ENCODE data around the gene SURF1.

The SURF1 gene

DNA sequence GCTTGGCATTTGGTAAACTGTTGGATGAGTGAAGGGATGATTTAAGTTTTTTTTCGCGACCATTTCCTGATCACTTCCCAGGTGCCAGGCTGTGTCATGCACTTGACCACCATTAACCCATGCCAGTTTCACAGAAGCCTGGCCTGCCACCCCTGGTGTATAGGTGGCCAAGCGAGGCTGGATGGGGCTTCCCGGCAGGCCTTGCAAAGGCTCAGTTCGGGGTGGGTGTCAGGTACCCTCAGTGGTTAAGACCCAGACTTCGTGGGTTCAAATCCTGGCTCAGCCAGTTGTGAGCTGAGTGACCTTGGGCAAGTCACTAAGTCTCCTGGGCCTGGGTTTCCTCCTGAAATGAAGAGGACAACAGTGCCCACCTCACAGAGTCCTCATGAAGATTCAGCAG, 10.7 kb downstream of the SURF1 start:
- Histone ChIP-seq H3K9ac (ENCODE audit: low read length) (peak overlapping the region; percentile 100), H3K4ac (ENCODE audit: low read depth in 1 of 2, low read length in 2 of 2) (no peak overlapping the region), H4K8ac (ENCODE audit: low read length) (no peak overlapping the region), H2BK15ac (ENCODE audit: low read depth, poor library complexity, severe bottlenecking) (no peak overlapping the region), H3K4me1 (ENCODE audit: control insufficient read depth, insufficient read depth, low read depth, low read length) (peaks cover 25% of the 10 kb centered on the region), H3K9me3 (ENCODE audit: control insufficient read depth, low read length) (no peaks in the 10 kb centered on the region), H2BK12ac (ENCODE audit: low read length in 2 of 2) (no peak overlapping the region), H2AFZ (ENCODE audit: low read depth, low read length) (no peak overlapping the region), H3K36me3 (ENCODE audit: control insufficient read depth in 1 of 2, insufficient read depth in 2 of 2, low read depth in 1 of 2, low read length in 2 of 2) (peaks cover 74% of the 10 kb centered on the region in 2 experiments), H2BK5ac (ENCODE audit: low read depth, low read length, poor library complexity, severe bottlenecking) (no peak overlapping the region), H3K18ac (ENCODE audit: low read depth in 1 of 2, low read length in 2 of 2) (no peak overlapping the region), H3K79me1 (replicated peaks; ENCODE audit: low read length, poor library complexity, severe bottlenecking) (peaks cover 41% of the 10 kb centered on the region), H3K27me3 (ENCODE audit: control insufficient read depth in 1 of 2, insufficient read depth in 1 of 2, low read length in 2 of 2) (no peaks in the 10 kb centered on the region), H3K4me2 (ENCODE audit: low read length, poor library complexity, severe bottlenecking) (no peak overlapping the region), H3K4me3 (ENCODE audit: insufficient read depth in 1 of 2, low read depth in 1 of 2, low read length in 2 of 2) (no peak overlapping the region), H4K91ac (ENCODE audit: low read length) (no peak overlapping the region), H2AK5ac (ENCODE audit: low read length, severe bottlenecking) (no peak overlapping the region), H3K23ac (ENCODE audit: low read length in 2 of 2) (no peak overlapping the region), H3K27ac (ENCODE audit: low read length, poor library complexity, severe bottlenecking) (no peak overlapping the region), H3K14ac (ENCODE audit: low read length in 2 of 2) (no peak overlapping the region), H2BK120ac (ENCODE audit: low read depth, low read length) (no peak overlapping the region)
- DNase-seq = no peak
- WGBS = 97% methylated on average over 6 of the region's 6 CpGs

DNA sequence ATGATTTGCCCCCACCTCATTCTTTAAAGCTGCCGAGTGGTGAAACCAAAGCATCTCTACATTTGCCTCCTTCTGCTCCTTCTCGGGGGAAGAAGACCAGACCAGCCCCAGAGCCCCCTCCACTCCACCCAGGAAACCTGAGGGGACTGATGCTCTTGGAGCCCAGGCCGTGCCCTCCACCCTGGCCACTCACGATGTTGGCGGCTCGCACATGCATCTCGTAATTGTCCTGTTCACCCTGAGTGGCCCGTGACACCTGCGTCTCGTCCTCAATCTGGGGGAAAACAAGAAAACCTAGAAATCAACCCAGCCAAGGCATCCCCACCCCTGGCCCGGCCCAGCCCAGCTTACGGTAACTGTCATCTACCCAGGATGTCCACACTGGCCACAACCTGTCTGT, 11.3 kb downstream of the SURF1 start:
- Histone ChIP-seq H3K4me3 (ENCODE audit: insufficient read depth in 1 of 2, low read depth in 1 of 2, low read length in 2 of 2) (no peak overlapping the region), H4K91ac (ENCODE audit: low read length) (no peak overlapping the region), H3K4ac (ENCODE audit: low read depth in 1 of 2, low read length in 2 of 2) (no peak overlapping the region), H2AFZ (ENCODE audit: low read depth, low read length) (no peak overlapping the region), H3K9me3 (ENCODE audit: control insufficient read depth, low read length) (no peaks in the 10 kb centered on the region), H2BK12ac (ENCODE audit: low read length in 2 of 2) (no peak overlapping the region), H2AK5ac (ENCODE audit: low read length, severe bottlenecking) (no peak overlapping the region), H3K23ac (ENCODE audit: low read length in 2 of 2) (no peak overlapping the region), H3K9ac (ENCODE audit: low read length) (no peak overlapping the region), H3K36me3 (ENCODE audit: control insufficient read depth in 1 of 2, insufficient read depth in 2 of 2, low read depth in 1 of 2, low read length in 2 of 2) (peaks cover 74% of the 10 kb centered on the region in 2 experiments), H2BK5ac (ENCODE audit: low read depth, low read length, poor library complexity, severe bottlenecking) (no peak overlapping the region), H2BK120ac (ENCODE audit: low read depth, low read length) (no peak overlapping the region), H3K27ac (ENCODE audit: low read length, poor library complexity, severe bottlenecking) (no peak overlapping the region), H3K27me3 (ENCODE audit: control insufficient read depth in 1 of 2, insufficient read depth in 1 of 2, low read length in 2 of 2) (no peaks in the 10 kb centered on the region), H3K4me1 (ENCODE audit: control insufficient read depth, insufficient read depth, low read depth, low read length) (peaks cover 22% of the 10 kb centered on the region), H3K14ac (ENCODE audit: low read length in 2 of 2) (no peak overlapping the region), H3K79me1 (replicated peaks; ENCODE audit: low read length, poor library complexity, severe bottlenecking) (peaks cover 41% of the 10 kb centered on the region), H3K4me2 (ENCODE audit: low read length, poor library complexity, severe bottlenecking) (no peak overlapping the region), H4K8ac (ENCODE audit: low read length) (no peak overlapping the region), H2BK15ac (ENCODE audit: low read depth, poor library complexity, severe bottlenecking) (no peak overlapping the region), H3K18ac (ENCODE audit: low read depth in 1 of 2, low read length in 2 of 2) (no peak overlapping the region)
- no peak for DNase-seq
- WGBS = 98% methylated on average over 12 of the region's 12 CpGs

- no peaks in the 10 kb centered on the region for H3K27me3 ChIP-seq (ENCODE audit: control insufficient read depth in 1 of 2, insufficient read depth in 1 of 2, low read length in 2 of 2)
- H3K9me3 ChIP-seq (ENCODE audit: control insufficient read depth, low read length) = no peaks in the 10 kb centered on the region
- no peak overlapping the region for H2AFZ ChIP-seq (ENCODE audit: low read depth, low read length)
- DNase-seq = no peak
- no peak overlapping the region for H3K23ac ChIP-seq (ENCODE audit: low read length in 2 of 2)
- no peak overlapping the region for H3K4me2 ChIP-seq (ENCODE audit: low read length, poor library complexity, severe bottlenecking)
- no peak overlapping the region for H2BK120ac ChIP-seq (ENCODE audit: low read depth, low read length)
- H3K4ac ChIP-seq (ENCODE audit: low read depth in 1 of 2, low read length in 2 of 2) = no peak overlapping the region
- H2BK15ac ChIP-seq (ENCODE audit: low read depth, poor library complexity, severe bottlenecking) = no peak overlapping the region
- H3K4me3 ChIP-seq (ENCODE audit: insufficient read depth in 1 of 2, low read depth in 1 of 2, low read length in 2 of 2) = no peak overlapping the region
- no peak overlapping the region for H2BK5ac ChIP-seq (ENCODE audit: low read depth, low read length, poor library complexity, severe bottlenecking)
- no peak overlapping the region for H3K14ac ChIP-seq (ENCODE audit: low read length in 2 of 2)
- no peak overlapping the region for H3K18ac ChIP-seq (ENCODE audit: low read depth in 1 of 2, low read length in 2 of 2)
- H4K8ac ChIP-seq (ENCODE audit: low read length) = no peak overlapping the region
- H3K36me3 ChIP-seq (ENCODE audit: control insufficient read depth in 1 of 2, insufficient read depth in 2 of 2, low read depth in 1 of 2, low read length in 2 of 2) = peaks cover 71 to 74% of the 10 kb centered on the region in 2 experiments
- no peak overlapping the region for H2AK5ac ChIP-seq (ENCODE audit: low read length, severe bottlenecking)
- no peak overlapping the region for H2BK12ac ChIP-seq (ENCODE audit: low read length in 2 of 2)
- H3K4me1 ChIP-seq (ENCODE audit: control insufficient read depth, insufficient read depth, low read depth, low read length) = peaks cover 17% of the 10 kb centered on the region
- WGBS = 99% methylated on average over 18 of the region's 19 CpGs
- H3K79me1 ChIP-seq (replicated peaks; ENCODE audit: low read length, poor library complexity, severe bottlenecking) = peaks cover 41% of the 10 kb centered on the region
- H3K27ac ChIP-seq (ENCODE audit: low read length, poor library complexity, severe bottlenecking) = no peak overlapping the region
- H4K91ac ChIP-seq (ENCODE audit: low read length) = no peak overlapping the region
- H3K9ac ChIP-seq (ENCODE audit: low read length) = no peak overlapping the region
Observed at GRCh38 chr9:133344071-133344470, 12.2 kb downstream of the SURF1 start.

GRCh38 chr9:133342570-133342969, 13.7 kb downstream of the SURF1 start:
- H3K27me3 ChIP-seq (ENCODE audit: control insufficient read depth in 1 of 2, insufficient read depth in 1 of 2, low read length in 2 of 2) = no peaks in the 10 kb centered on the region
- no peak overlapping the region for H3K4ac ChIP-seq (ENCODE audit: low read depth in 1 of 2, low read length in 2 of 2)
- H2AK5ac ChIP-seq (ENCODE audit: low read length, severe bottlenecking) = no peak overlapping the region
- H3K27ac ChIP-seq (ENCODE audit: low read length, poor library complexity, severe bottlenecking) = no peak overlapping the region
- no peak overlapping the region for H3K14ac ChIP-seq (ENCODE audit: low read length in 2 of 2)
- no peak overlapping the region for H2BK120ac ChIP-seq (ENCODE audit: low read depth, low read length)
- no peak overlapping the region for H4K91ac ChIP-seq (ENCODE audit: low read length)
- H3K36me3 ChIP-seq (ENCODE audit: control insufficient read depth in 1 of 2, insufficient read depth in 2 of 2, low read depth in 1 of 2, low read length in 2 of 2) = peaks cover 71 to 82% of the 10 kb centered on the region in 2 experiments
- no peak overlapping the region for H2AFZ ChIP-seq (ENCODE audit: low read depth, low read length)
- H2BK5ac ChIP-seq (ENCODE audit: low read depth, low read length, poor library complexity, severe bottlenecking) = no peak overlapping the region
- no peak overlapping the region for H3K23ac ChIP-seq (ENCODE audit: low read length in 2 of 2)
- no peak overlapping the region for H3K18ac ChIP-seq (ENCODE audit: low read depth in 1 of 2, low read length in 2 of 2)
- peaks cover 41% of the 10 kb centered on the region for H3K79me1 ChIP-seq (replicated peaks; ENCODE audit: low read length, poor library complexity, severe bottlenecking)
- no peak overlapping the region for H2BK12ac ChIP-seq (ENCODE audit: low read length in 2 of 2)
- no peak overlapping the region for H2BK15ac ChIP-seq (ENCODE audit: low read depth, poor library complexity, severe bottlenecking)
- DNase-seq = no peak
- peaks cover 16% of the 10 kb centered on the region for H3K4me1 ChIP-seq (ENCODE audit: control insufficient read depth, insufficient read depth, low read depth, low read length)
- no peak overlapping the region for H3K4me3 ChIP-seq (ENCODE audit: insufficient read depth in 1 of 2, low read depth in 1 of 2, low read length in 2 of 2)
- no peak overlapping the region for H3K4me2 ChIP-seq (ENCODE audit: low read length, poor library complexity, severe bottlenecking)
- H3K9ac ChIP-seq (ENCODE audit: low read length) = no peak overlapping the region
- WGBS = 85% methylated on average over 11 of the region's 11 CpGs
- no peak overlapping the region for H4K8ac ChIP-seq (ENCODE audit: low read length)
- H3K9me3 ChIP-seq (ENCODE audit: control insufficient read depth, low read length) = no peaks in the 10 kb centered on the region
